SK-N-SH treated with all-trans-retinoic acid at 6 μM for 48 hours (cell line): ENCODE results near the gene ARF5.

Experiments
- OSR1 ChIP-seq: fragments of 250-450 bp; sonication (Bioruptor Pico); IDR thresholded peaks from 2 replicates; pipeline ENCODE4 v1.8.0; 2022; ENCODE audit warnings: moderate library complexity, mild to moderate bottlenecking, inconsistent platforms
- PPARA ChIP-seq: fragments of 250-450 bp; sonication (Bioruptor Pico); IDR thresholded peaks from 2 replicates; pipeline ENCODE4 v1.5.0; 2020; ENCODE audit warnings: mild to moderate bottlenecking, borderline replicate concordance
- RARB ChIP-seq: fragments of 250-450 bp; sonication (Bioruptor Pico); IDR thresholded peaks from 2 replicates; pipeline ENCODE4 v1.8.0; 2021; ENCODE audit warnings: mild to moderate bottlenecking, moderate library complexity
- TOX ChIP-seq: fragments of 250-450 bp; sonication (Bioruptor Pico); IDR thresholded peaks from 2 replicates; pipeline ENCODE4 v1.8.0; 2021; ENCODE audit warnings: mild to moderate bottlenecking, moderate library complexity, borderline replicate concordance
- ZFP3 ChIP-seq: fragments of 250-450 bp; sonication (Bioruptor Pico); IDR thresholded peaks from 2 replicates; pipeline ENCODE4 v1.5.0; 2020; ENCODE audit warnings: mild to moderate bottlenecking, moderate library complexity
- ZFP30 ChIP-seq: fragments of 450-650 bp; formaldehyde crosslinking; IDR thresholded peaks from 2 replicates; pipeline ENCODE4 v1.5.0; 2022; ENCODE audit warnings: mild to moderate bottlenecking, moderate library complexity
- ZNF565 ChIP-seq: fragments of 450-650 bp; formaldehyde crosslinking; conservative IDR thresholded peaks from 2 replicates; pipeline ENCODE4 v1.5.0; 2020; ENCODE audit warnings: low read depth, mild to moderate bottlenecking, moderate library complexity
- ZNF8 ChIP-seq: fragments of 450-650 bp; formaldehyde crosslinking; IDR thresholded peaks from 2 replicates; pipeline ENCODE4 v1.5.0; 2020; ENCODE audit warnings: mild to moderate bottlenecking, moderate library complexity
- TF ChIP-seq, protein P1 (sequence below): fragments of 250-450 bp; sonication (Bioruptor Pico); IDR thresholded peaks from 2 replicates; pipeline ENCODE4 v1.8.0; 2020; ENCODE audit warnings: mild to moderate bottlenecking, moderate library complexity, borderline replicate concordance
- TF ChIP-seq, protein P2 (sequence below): fragments of 250-450 bp; sonication (Bioruptor Pico); IDR thresholded peaks from 2 replicates; pipeline ENCODE4 v1.5.1; 2020; ENCODE audit warnings: low read depth, mild to moderate bottlenecking, moderate library complexity

DNA sequence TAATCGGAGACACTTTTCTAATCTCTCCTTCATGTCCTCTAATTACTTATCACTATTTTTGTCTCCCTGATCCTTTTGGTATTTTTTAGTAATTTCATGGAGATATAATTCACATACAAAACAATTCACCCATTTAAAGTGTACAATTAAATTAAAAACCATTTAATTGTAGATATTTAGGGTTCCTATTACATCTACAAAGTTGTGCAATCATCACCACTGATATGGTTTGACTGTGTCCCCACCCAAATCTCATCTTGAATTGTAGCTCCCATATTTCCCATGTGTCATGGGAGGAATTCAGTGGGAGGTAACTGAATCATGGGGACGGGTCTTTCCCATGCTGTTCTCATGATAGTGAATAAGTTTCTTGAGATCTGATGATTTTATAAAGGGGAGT is 31.8 kb upstream of the ARF5 start:
- TF ChIP-seq RARB (CRISPR knock-in tag) (no peak), TOX (CRISPR knock-in tag) (no peak), ZNF8 (CRISPR knock-in tag) (no peak), ZFP30 (CRISPR knock-in tag) (no peak), ZNF565 (no peak), PPARA (CRISPR knock-in tag) (no peak), ZFP3 (CRISPR knock-in tag) (no peak), OSR1 (CRISPR knock-in tag) (no peak)
- TF ChIP-seq, protein P1, sequence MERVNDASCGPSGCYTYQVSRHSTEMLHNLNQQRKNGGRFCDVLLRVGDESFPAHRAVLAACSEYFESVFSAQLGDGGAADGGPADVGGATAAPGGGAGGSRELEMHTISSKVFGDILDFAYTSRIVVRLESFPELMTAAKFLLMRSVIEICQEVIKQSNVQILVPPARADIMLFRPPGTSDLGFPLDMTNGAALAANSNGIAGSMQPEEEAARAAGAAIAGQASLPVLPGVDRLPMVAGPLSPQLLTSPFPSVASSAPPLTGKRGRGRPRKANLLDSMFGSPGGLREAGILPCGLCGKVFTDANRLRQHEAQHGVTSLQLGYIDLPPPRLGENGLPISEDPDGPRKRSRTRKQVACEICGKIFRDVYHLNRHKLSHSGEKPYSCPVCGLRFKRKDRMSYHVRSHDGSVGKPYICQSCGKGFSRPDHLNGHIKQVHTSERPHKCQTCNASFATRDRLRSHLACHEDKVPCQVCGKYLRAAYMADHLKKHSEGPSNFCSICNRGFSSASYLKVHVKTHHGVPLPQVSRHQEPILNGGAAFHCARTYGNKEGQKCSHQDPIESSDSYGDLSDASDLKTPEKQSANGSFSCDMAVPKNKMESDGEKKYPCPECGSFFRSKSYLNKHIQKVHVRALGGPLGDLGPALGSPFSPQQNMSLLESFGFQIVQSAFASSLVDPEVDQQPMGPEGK (CRISPR knock-in tag) = no peak
- TF ChIP-seq, protein P2, sequence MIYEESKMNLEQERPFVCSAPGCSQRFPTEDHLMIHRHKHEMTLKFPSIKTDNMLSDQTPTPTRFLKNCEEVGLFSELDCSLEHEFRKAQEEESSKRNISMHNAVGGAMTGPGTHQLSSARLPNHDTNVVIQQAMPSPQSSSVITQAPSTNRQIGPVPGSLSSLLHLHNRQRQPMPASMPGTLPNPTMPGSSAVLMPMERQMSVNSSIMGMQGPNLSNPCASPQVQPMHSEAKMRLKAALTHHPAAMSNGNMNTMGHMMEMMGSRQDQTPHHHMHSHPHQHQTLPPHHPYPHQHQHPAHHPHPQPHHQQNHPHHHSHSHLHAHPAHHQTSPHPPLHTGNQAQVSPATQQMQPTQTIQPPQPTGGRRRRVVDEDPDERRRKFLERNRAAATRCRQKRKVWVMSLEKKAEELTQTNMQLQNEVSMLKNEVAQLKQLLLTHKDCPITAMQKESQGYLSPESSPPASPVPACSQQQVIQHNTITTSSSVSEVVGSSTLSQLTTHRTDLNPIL (CRISPR knock-in tag) = no peak
